HCT116 (cell line): ENCODE measurements around the gene CXCR6. TPM values are rescaled to one million over a fixed set of nuclear protein-coding genes. Genes with fewer than 3 reads are reported as not detected.

Source experiments
- ATAC-seq: fragments of 200-7000 bp; cut with Tn5 transposase; 2 replicates; pipeline ENCODE4 v1.9.1; 2020; ENCODE audit warnings: mild to moderate bottlenecking, moderate library complexity
- BruUV-seq: library from RNA; stranded (reverse); fragments of 400-500 nt; replicated peaks from 2 replicates; lab custom pipeline; 2021; lab: Mats Ljungman, UMichigan
- CTCF ChIA-PET: fragments of 300-600 bp; sonication (Branson Sonifier 250); formaldehyde crosslinking; loops from one replicate; lab custom pipeline; 2021; ENCODE audit warnings: antibody characterized with exemption; lab: Charles Lee
- POLR2A ChIA-PET: fragments of 300-600, 350-600 bp; sonication (Branson Sonifier 250); formaldehyde crosslinking; loops from one replicate; lab custom pipeline; 2021; ENCODE audit warnings: antibody characterized with exemption; lab: Charles Lee
- RAD21 ChIA-PET, 2 experiments: fragments of 300-600 bp; sonication (Branson Sonifier 250); formaldehyde crosslinking; loops; one replicate each; lab custom pipeline; 2023; ENCODE audit warnings: low total read pairs in 2 of 2; ENCODE audit not compliant: uncharacterized antibody in 2 of 2, unreplicated experiment in 2 of 2, low non-redundant PET in 1 of 2; lab: Charles Lee
- DNase-seq: peaks from one replicate; pipeline ENCODE4 v3.0.0-alpha.2; 2010; ENCODE audit warnings: low read depth, low spot score
- H2AFZ ChIP-seq: fragments of 200-600 bp; shearing (Covaris generic), sonication (generic); 2 replicates; pipeline ENCODE4 v1.6.1; 2017; ENCODE audit warnings: low read depth, mixed run types, mixed read lengths, antibody characterized with exemption, low read length; ENCODE audit not compliant: poor library complexity, severe bottlenecking
- H3K27ac ChIP-seq: 2 replicates; pipeline ENCODE4 v1.5.1; 2012; ENCODE audit warnings: low read depth, low read length
- H3K27me3 ChIP-seq: fragments of 200-600 bp; sonication (generic); 2 replicates; pipeline ENCODE4 v1.6.1; 2016; ENCODE audit warnings: mixed run types, low read length, mixed read lengths; ENCODE audit not compliant: insufficient read depth
- H3K36me3 ChIP-seq, 2 experiments: fragments of 200-500 bp in 1 of 2; fragments of 200-600 bp in 1 of 2; sonication (Bioruptor generic) in 1 of 2; sonication (generic) in 1 of 2; 2 replicates each; pipeline versions ENCODE4 v1.5.1 to v1.6.1; 2014 to 2016; ENCODE audit warnings: low read length in 2 of 2, inconsistent platforms in 1 of 2, mixed read lengths in 1 of 2, mixed run types in 1 of 2; ENCODE audit not compliant: insufficient read depth in 2 of 2, control insufficient read depth in 1 of 2
- H3K4me1 ChIP-seq, 2 experiments: fragments of 200-600 bp in 1 of 2; sonication (generic) in 1 of 2; 2 replicates each; pipeline versions ENCODE4 v1.5.1 to v1.6.1; 2012 to 2017; ENCODE audit warnings: low read length in 2 of 2, inconsistent platforms in 1 of 2, mild to moderate bottlenecking in 1 of 2, mixed read lengths in 1 of 2, mixed run types in 1 of 2, moderate library complexity in 1 of 2; ENCODE audit not compliant: insufficient read depth in 2 of 2, control insufficient read depth in 1 of 2
- H3K4me2 ChIP-seq: fragments of 200-600 bp; sonication (generic); 2 replicates; pipeline ENCODE4 v1.6.1; 2017; ENCODE audit warnings: mixed run types, low read length, mixed read lengths
- H3K4me3 ChIP-seq, 2 experiments: fragments of 200-600 bp in 1 of 2; sonication (generic) in 1 of 2; replicated peaks in 1 of 2; 2 replicates each; pipeline ENCODE4 v1.5.1; 2011 to 2016; ENCODE audit warnings: low read length in 2 of 2, control low read depth in 1 of 2, low read depth in 1 of 2, mild to moderate bottlenecking in 1 of 2, mixed read lengths in 1 of 2, mixed run types in 1 of 2
- H3K79me2 ChIP-seq: fragments of 200-600 bp; sonication (generic); 2 replicates; pipeline ENCODE4 v1.6.1; 2017; ENCODE audit warnings: mild to moderate bottlenecking, mixed run types, low read length, moderate library complexity, mixed read lengths; ENCODE audit not compliant: insufficient read depth
- H3K9ac ChIP-seq: fragments of 200-600 bp; sonication (generic); 2 replicates; pipeline ENCODE4 v1.6.1; 2016; ENCODE audit warnings: low read length, mixed read lengths
- H3K9me2 ChIP-seq: fragments of 200-600 bp; sonication (generic), shearing (Covaris generic); 2 replicates; pipeline ENCODE4 v1.6.1; 2017; ENCODE audit warnings: mixed run types, mild to moderate bottlenecking, moderate library complexity; ENCODE audit not compliant: insufficient read depth
- H3K9me3 ChIP-seq, 2 experiments: fragments of 200-500 bp in 1 of 2; fragments of 200-600 bp in 1 of 2; sonication (Bioruptor generic) in 1 of 2; sonication (generic) in 1 of 2; 2 replicates each; pipeline ENCODE4 v1.6.1; 2014 to 2017; ENCODE audit warnings: low read length in 2 of 2, mixed read lengths in 2 of 2, inconsistent platforms in 1 of 2, low read depth in 1 of 2, mild to moderate bottlenecking in 1 of 2, mixed run types in 1 of 2, moderate library complexity in 1 of 2; ENCODE audit not compliant: control insufficient read depth in 1 of 2, insufficient read depth in 1 of 2
- H4K20me1 ChIP-seq: fragments of 200-600 bp; sonication (generic), shearing (Covaris generic); 2 replicates; pipeline ENCODE4 v1.6.1; 2017; ENCODE audit warnings: mixed run types, mild to moderate bottlenecking, moderate library complexity; ENCODE audit not compliant: insufficient read depth
- CBX3 ChIP-seq: IDR thresholded peaks from 2 replicates; pipeline ENCODE4 v1.6.1; 2012; ENCODE audit warnings: low read depth
- CEBPB ChIP-seq: IDR thresholded peaks from 2 replicates; pipeline ENCODE4 v1.6.1; 2012; ENCODE audit warnings: low read depth
- ELF1 ChIP-seq: IDR thresholded peaks from 2 replicates; pipeline ENCODE4 v1.6.1; 2012; ENCODE audit warnings: low read depth, borderline replicate concordance
- FOSL1 ChIP-seq: IDR thresholded peaks from 2 replicates; pipeline ENCODE4 v1.6.1; 2012; ENCODE audit warnings: low read depth
- POLR2A ChIP-seq: IDR thresholded peaks from 2 replicates; pipeline ENCODE4 v1.7.0; 2011; ENCODE audit warnings: borderline replicate concordance; ENCODE audit not compliant: insufficient read depth, insufficient read length; ENCODE audit errors: extremely low read depth
- POLR2AphosphoS5 ChIP-seq: IDR thresholded peaks from 2 replicates; pipeline ENCODE4 v1.6.1; 2011; ENCODE audit warnings: mild to moderate bottlenecking, low read depth, low read length, moderate library complexity
- SIN3A ChIP-seq: IDR thresholded peaks from 2 replicates; pipeline ENCODE4 v1.6.1; 2012; ENCODE audit warnings: low read depth
- SP1 ChIP-seq: IDR thresholded peaks from 2 replicates; pipeline ENCODE4 v1.6.1; 2012; ENCODE audit warnings: low read depth
- ZFX ChIP-seq: fragments of 450-650 bp; IDR thresholded peaks from 2 replicates; pipeline ENCODE4 v1.6.1; 2017
- ZNF274 ChIP-seq: fragments of 200-500 bp; sonication (Bioruptor generic); IDR thresholded peaks from 2 replicates; pipeline ENCODE4 v1.6.1; 2014; ENCODE audit warnings: mild to moderate bottlenecking, low read depth, low read length, inconsistent platforms
- intact Hi-C: fragments of 100-400 bp; cut with micrococcal nuclease; formaldehyde crosslinking; loops from 2 replicates; pipeline ENCODE4 v1.10.0; 2022
- total RNA-seq: library from RNA; stranded (reverse); gene quantifications from one replicate; pipeline ENCODE4 v1.2.1, GENCODE V29; 2021; ENCODE audit not compliant: unreplicated experiment

CXCR6 gene
- total RNA-seq, 1 experiment from 2014 or later = not detected

- intact Hi-C loops = no loop called here
- Histone ChIP-seq H3K9ac (no peak overlapping the region), H3K27ac (no peak overlapping the region), H2AFZ (no peak overlapping the region), H3K4me1 (no peaks in the 10 kb centered on the region), H3K36me3 (peaks cover 5 to 13% of the 10 kb centered on the region in 2 experiments; a peak in 3 of 4 replicates), H3K4me3 (no peak overlapping the region), H4K20me1 (no peaks in the 10 kb centered on the region), H3K27me3 (no peaks in the 10 kb centered on the region), H3K79me2 (no peaks in the 10 kb centered on the region), H3K4me2 (no peak overlapping the region), H3K9me2 (no peaks in the 10 kb centered on the region), H3K9me3 (no peaks in the 10 kb centered on the region)
- POLR2A ChIA-PET = no interaction called here
- TF ChIP-seq SIN3A (no peak), SP1 (no peak), POLR2A (no peak)
- DNase-seq (no peak), ATAC-seq (no peak)
- BruUV-seq = no TSS peak
- RAD21 ChIA-PET = no interaction called here
- CTCF ChIA-PET = no interaction called here
Observed at GRCh38 chr3:45974686-45975085, 31.4 kb downstream of the CXCR6 start.

- no peak overlapping the region for H3K27ac ChIP-seq
- RAD21 ChIA-PET = no interaction called here
- CTCF ChIA-PET = no interaction called here
- ATAC-seq (no peak), DNase-seq (no peak)
- no peaks in the 10 kb centered on the region for H4K20me1 ChIP-seq
- TF ChIP-seq CBX3 (no peak), POLR2AphosphoS5 (no peak), ZFX (no peak), ELF1 (no peak), ZNF274 (no peak), CEBPB (no peak), FOSL1 (no peak)
- no TSS peak for BruUV-seq
- POLR2A ChIA-PET = no interaction called here
- no peaks in the 10 kb centered on the region for H3K9me3 ChIP-seq
- peaks cover 7 to 16% of the 10 kb centered on the region in 2 experiments; a peak in 2 of 4 replicates for H3K36me3 ChIP-seq
- no peak overlapping the region for H3K9ac ChIP-seq
- no peaks in the 10 kb centered on the region for H3K9me2 ChIP-seq
- H3K4me2 ChIP-seq = no peak overlapping the region
- H3K27me3 ChIP-seq = no peaks in the 10 kb centered on the region
- H3K4me1 ChIP-seq = no peaks in the 10 kb centered on the region
- H3K79me2 ChIP-seq = no peaks in the 10 kb centered on the region
- intact Hi-C loops = no loop called here
- no peak overlapping the region for H2AFZ ChIP-seq
- H3K4me3 ChIP-seq = no peak overlapping the region
Observed at GRCh38 chr3:45975686-45976085, 32.4 kb downstream of the CXCR6 start.
